Effector memory CD4-positive, alpha-beta T cell (primary cell): ENCODE measurements around the gene TSSC4.

Experiments used
- DNase-seq, 3 donors: peaks; one replicate each; pipeline ENCODE4 v3.0.0-alpha.2; 2020
- H3K27ac ChIP-seq: 2 replicates; pipeline ENCODE4 v1.7.0; 2013; ENCODE audit warnings: mild to moderate bottlenecking, low read length, moderate library complexity; ENCODE audit not compliant: insufficient read depth, poor library complexity, severe bottlenecking
- H3K27me3 ChIP-seq: replicated peaks from 2 replicates; pipeline ENCODE4 v1.7.0; 2013; ENCODE audit warnings: mild to moderate bottlenecking, low read length; ENCODE audit not compliant: insufficient read depth, control insufficient read depth, poor library complexity, severe bottlenecking
- H3K36me3 ChIP-seq: 2 replicates; pipeline ENCODE4 v1.7.0; 2013; ENCODE audit warnings: mild to moderate bottlenecking, low read length, moderate library complexity; ENCODE audit not compliant: control insufficient read depth, insufficient read depth
- H3K4me1 ChIP-seq: 2 replicates; pipeline ENCODE4 v1.7.0; 2013; ENCODE audit warnings: low read length, mild to moderate bottlenecking; ENCODE audit not compliant: control insufficient read depth, insufficient read depth, poor library complexity, severe bottlenecking
- H3K4me3 ChIP-seq: 2 replicates; pipeline ENCODE4 v1.7.0; 2013; ENCODE audit warnings: low read length, low read depth, mild to moderate bottlenecking; ENCODE audit not compliant: insufficient read depth, poor library complexity, severe bottlenecking
- H3K9me3 ChIP-seq: 2 replicates; pipeline ENCODE4 v1.7.0; 2013; ENCODE audit warnings: mild to moderate bottlenecking, low read length, moderate library complexity; ENCODE audit not compliant: control insufficient read depth

Gene TSSC4

DNA sequence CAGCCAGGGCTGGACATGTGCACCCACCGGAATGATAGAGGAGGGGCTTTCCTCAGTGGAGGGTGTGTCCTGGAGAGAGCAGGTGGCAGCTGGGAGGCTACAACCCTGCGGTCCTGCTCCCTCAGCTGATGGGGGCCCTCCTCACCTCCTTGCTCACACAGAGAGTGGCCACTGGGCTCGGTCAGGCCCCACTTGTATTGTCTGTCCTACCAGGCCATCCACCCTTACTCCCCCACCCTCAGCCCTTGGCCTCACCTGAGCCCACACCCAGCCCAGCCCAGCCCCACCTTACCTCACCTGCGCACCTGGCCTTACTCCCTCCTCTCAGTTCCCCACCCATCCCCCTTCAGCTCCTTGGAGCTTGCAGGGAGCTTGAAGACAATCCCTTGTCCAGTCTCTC lies 40.6 kb downstream of the TSSC4 start:
- no peak overlapping the region for H3K4me3 ChIP-seq
- peaks cover 23% of the 10 kb centered on the region for H3K4me1 ChIP-seq
- H3K9me3 ChIP-seq: no peaks in the 10 kb centered on the region
- no peak overlapping the region for H3K27ac ChIP-seq
- H3K36me3 ChIP-seq: no peaks in the 10 kb centered on the region
- H3K27me3 ChIP-seq: no peaks in the 10 kb centered on the region
- no peak for DNase-seq

DNA sequence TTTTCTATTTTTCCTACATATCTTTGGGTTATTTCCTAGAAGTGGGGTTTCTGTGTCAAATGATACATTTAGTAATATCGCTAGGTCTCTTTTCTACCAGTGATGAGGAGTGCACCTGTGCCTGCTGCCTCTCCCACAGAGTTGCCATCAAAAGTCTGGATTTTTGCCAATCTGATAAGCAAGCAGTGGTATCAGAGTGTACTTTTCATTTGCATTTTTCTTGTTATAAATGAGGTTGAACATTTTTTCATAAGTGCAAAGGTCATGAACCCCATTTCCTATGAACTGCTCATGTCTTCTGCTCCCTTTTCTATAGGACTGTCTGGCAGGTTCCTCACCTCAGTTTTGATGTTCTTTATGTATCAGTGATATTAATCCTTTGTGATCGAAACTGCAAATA lies 42.0 kb downstream of the TSSC4 start:
- Histone ChIP-seq H3K4me1 (peaks cover 37% of the 10 kb centered on the region), H3K4me3 (no peak overlapping the region), H3K36me3 (no peaks in the 10 kb centered on the region), H3K27me3 (no peaks in the 10 kb centered on the region), H3K27ac (no peak overlapping the region), H3K9me3 (no peaks in the 10 kb centered on the region)
- DNase-seq: peak in 2 of 3 donors; percentile 12 to 25

DNA sequence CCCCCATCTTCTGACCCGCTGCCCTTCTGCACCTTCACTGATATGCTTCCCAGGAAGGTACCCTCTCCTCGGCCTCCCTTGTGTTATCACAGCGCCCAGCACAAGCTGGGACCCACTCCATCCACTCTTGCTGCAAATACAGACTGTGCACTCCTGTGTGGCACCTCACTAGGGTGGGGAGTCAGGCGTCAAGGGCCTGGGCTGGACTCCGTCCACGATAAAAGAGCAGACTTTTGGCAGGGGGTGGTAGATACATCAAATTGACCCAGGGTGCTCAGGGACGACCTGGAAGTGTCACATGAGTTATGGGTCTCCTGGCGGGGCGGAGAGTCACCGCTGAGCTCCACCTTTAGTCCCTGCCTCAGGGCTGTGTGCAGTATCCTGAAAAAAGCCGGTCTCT lies 42.9 kb downstream of the TSSC4 start:
- H3K36me3 ChIP-seq: no peaks in the 10 kb centered on the region
- peaks cover 45% of the 10 kb centered on the region for H3K4me1 ChIP-seq
- no peaks in the 10 kb centered on the region for H3K27me3 ChIP-seq
- no peak overlapping the region for H3K27ac ChIP-seq
- DNase-seq: no peak
- no peaks in the 10 kb centered on the region for H3K9me3 ChIP-seq
- H3K4me3 ChIP-seq: no peak overlapping the region

DNA sequence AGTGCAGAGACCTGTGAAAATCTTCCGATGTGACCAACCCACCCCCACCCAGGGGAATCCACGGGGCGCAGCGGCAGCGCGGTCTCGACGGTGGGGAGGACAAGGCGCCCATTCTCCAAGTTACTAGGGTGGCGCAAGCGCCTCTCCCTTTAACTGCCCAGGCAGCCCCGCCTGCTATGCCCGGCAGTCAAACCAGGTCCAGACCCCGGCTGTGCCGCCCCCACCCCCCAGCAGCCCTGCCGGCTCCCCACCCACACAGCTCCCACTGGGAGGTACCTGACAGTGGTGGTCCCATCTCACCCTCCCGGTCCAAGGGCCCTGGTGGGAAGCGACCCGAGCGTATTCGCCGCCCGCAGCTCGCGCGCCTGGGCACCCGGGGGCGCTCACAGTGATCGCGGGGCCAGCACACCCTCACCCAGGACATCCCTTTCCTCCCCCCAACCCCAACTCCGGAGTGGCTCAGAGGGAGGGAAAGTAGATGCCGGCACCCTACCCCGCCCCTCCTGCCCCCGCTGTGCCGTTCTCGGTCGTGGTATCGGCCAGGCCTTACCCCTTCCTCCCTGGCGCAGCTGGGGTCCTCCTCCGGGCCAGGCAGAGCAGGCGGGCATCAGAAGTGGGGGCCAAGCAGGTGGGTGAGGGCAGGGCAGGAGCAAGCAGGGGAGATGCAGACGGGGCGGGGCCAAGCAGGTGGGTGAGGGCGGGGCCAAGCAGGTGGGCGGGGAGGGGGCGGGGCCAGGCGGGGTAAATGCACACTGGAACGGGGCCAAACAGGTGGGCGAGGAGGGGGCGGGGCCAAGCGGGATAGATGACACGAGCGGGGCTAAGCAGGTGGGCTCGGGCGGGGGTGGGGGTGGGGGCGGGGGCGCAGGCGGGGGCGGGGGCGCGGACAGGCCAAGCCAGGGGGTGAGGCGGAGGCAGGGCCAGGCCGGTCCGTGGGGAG lies 43.6 kb downstream of the TSSC4 start, which contains the start of gene TRPM5:
TSS of gene TRPM5 (minus strand) at position 634 of the 940 bp plus-strand sequence. CDS start 21,478 bp downstream, outside the sequence.
- peaks cover 48% of the 10 kb centered on the region for H3K4me1 ChIP-seq
- H3K27me3 ChIP-seq: no peaks in the 10 kb centered on the region
- DNase-seq: peak; percentile 62 to 65 (median 64)
- H3K27ac ChIP-seq: peak within 1 kb of the TSS; percentile 37
- no peaks in the 10 kb centered on the region for H3K36me3 ChIP-seq
- H3K9me3 ChIP-seq: no peaks in the 10 kb centered on the region
- H3K4me3 ChIP-seq: peak within 1 kb of the TSS; percentile 63

DNA sequence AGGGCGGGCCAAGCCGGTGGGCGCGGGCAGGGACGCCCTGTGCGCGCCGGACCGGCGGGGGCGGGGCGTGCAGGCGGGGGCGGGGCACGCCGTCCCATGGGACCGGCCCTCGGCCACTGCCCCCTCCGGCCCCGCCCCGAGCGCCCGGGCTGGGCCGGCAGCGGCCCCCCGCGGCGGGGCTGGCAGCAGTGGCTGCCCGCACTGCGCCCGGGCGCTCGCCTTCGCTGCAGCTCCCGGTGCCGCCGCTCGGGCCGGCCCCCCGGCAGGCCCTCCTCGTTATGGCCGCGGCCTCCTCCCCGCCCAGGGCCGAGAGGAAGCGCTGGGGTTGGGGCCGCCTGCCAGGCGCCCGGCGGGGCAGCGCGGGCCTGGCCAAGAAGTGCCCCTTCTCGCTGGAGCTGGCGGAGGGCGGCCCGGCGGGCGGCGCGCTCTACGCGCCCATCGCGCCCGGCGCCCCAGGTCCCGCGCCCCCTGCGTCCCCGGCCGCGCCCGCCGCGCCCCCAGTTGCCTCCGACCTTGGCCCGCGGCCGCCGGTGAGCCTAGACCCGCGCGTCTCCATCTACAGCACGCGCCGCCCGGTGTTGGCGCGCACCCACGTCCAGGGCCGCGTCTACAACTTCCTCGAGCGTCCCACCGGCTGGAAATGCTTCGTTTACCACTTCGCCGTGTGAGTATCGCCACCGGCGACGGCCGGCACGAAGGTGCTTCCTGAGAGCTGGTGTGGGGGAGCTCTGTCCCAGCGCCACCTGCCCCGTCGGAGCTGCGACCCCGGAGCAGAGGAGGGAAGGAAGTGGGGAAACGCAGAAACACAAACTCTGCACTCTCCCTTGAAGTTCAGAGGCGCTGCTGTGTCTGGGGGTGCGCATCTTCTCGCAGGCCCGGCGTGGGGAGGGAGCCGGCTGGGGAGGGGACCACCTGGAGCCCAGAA lies 44.5 kb downstream of the TSSC4 start, which contains the start of gene KCNQ1:
TSS of gene KCNQ1 (plus strand) at position 188 of the 925 bp plus-strand sequence. CDS start at position 279, 91 bp downstream.
- H3K36me3 ChIP-seq: no peaks in the 10 kb centered on the region
- no peaks in the 10 kb centered on the region for H3K9me3 ChIP-seq
- peak in 2 of 3 donors; percentile 51 to 58 for DNase-seq
- peak within 1 kb of the TSS; percentile 37 for H3K27ac ChIP-seq
- H3K4me3 ChIP-seq: peak within 1 kb of the TSS; percentile 63
- peaks cover 48% of the 10 kb centered on the region for H3K4me1 ChIP-seq
- H3K27me3 ChIP-seq: no peaks in the 10 kb centered on the region

- Histone ChIP-seq H3K27ac (peak overlapping the region; percentile 32), H3K4me1 (peaks cover 48% of the 10 kb centered on the region), H3K27me3 (no peaks in the 10 kb centered on the region)
Observed at GRCh38 chr11:2445746-2446551, 45.4 kb downstream of the TSSC4 start.

DNA sequence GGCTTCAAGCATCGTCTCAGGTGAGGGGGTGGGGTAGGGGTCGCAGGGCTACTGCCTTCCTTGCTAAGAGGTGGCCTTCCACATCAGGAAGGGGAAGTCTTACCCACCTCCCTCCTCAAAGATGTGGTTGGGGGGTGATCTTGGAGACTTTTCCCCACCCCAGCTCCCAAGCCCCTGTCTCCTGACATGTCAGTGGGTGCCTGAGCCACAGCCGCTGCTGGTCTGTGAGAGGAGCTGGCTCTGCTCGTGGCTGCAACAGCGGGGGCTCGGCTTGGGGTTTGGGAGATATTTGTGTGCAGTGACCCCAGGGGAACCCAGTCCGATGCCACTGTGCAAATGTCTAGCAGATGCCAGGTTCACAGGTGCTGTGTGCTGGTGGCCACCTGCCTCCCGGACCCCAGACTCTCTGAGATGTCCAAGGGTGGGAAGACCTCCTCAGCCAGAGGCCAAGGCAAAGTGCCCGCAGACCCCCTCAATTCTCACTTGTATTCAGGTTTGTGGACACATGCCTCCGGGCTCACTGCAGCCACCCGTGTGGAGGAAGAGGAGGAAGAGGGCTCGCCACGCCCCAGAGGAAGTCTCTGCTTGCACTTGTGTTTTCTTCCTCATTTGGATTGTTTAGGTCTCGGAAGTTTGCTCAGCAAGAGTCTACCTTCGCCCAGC lies 46.2 kb downstream of the TSSC4 start:
- Histone ChIP-seq H3K4me1 (peaks cover 48% of the 10 kb centered on the region), H3K9me3 (no peaks in the 10 kb centered on the region), H3K4me3 (peak overlapping the region; percentile 63), H3K27me3 (no peaks in the 10 kb centered on the region), H3K27ac (peak overlapping the region; percentile 0), H3K36me3 (no peaks in the 10 kb centered on the region)
- DNase-seq: no peak

More at GRCh38 chr11:2445746-2446551, 45.4 kb downstream of the TSSC4 start:
- no peaks in the 10 kb centered on the region for H3K9me3 ChIP-seq
- no peak for DNase-seq
- H3K36me3 ChIP-seq: no peaks in the 10 kb centered on the region
- peak overlapping the region; percentile 63 for H3K4me3 ChIP-seq

DNA sequence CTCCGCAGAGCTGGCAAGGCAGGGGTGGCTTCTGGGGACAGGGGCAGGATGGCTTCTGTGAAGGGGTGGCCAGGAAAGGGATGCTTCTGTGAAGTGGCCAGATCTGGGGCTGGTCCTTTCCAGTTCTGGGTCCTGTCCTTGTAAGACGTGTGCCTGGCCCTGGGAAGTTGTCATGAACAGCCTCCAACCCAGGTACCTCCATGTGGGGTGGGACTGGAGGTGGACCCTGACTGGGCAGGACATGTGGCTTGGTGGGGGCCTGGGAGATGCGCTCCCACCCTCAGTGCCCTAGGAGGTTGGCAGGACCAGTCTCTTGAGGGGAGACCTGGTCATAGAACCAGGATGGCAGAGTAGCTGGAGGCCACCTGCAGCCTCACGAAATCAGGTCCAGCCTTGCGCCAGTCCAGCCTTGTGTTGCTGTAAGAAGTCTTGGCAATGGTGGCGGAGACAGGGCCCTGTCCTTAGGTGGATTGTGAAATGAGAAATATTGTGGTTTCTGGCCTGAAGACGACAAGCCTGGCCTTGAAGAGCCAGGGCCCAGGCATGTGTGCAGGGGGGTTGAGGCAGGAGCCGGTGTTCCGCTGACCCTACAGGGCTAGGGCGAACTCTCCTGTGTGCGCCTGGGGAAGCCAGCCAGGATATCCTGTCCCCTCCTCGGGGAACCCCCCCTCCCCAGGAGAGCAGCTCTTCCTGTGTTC lies 46.9 kb downstream of the TSSC4 start:
- Histone ChIP-seq H3K36me3 (no peaks in the 10 kb centered on the region), H3K27ac (peak overlapping the region; percentile 0), H3K4me3 (peak overlapping the region; percentile 63), H3K9me3 (no peaks in the 10 kb centered on the region), H3K27me3 (no peaks in the 10 kb centered on the region), H3K4me1 (peaks cover 48% of the 10 kb centered on the region)
- DNase-seq: no peak
